Activated naive CD4-positive, alpha-beta T cell treated with anti-CD3 and anti-CD28 coated beads, Interleukin-2, amount 50 U/mL, for 16 hours (primary cell): ENCODE measurements around the gene HOXD4.

Source experiments
- DNase-seq: peaks from one replicate; pipeline ENCODE4 v3.0.0-alpha.2; 2020

HOXD4 gene

GRCh38 chr2:176159663-176160250 is 8.4 kb downstream of the HOXD4 start:
- DNase-seq: no peak

GRCh38 chr2:176160251-176160985 is 9.1 kb downstream of the HOXD4 start:
- DNase-seq: no peak

GRCh38 chr2:176160986-176161824 is 9.9 kb downstream of the HOXD4 start:
- DNase-seq: no peak

GRCh38 chr2:176161825-176162626 is 10.7 kb downstream of the HOXD4 start:
- no peak for DNase-seq

GRCh38 chr2:176162911-176163671 is 11.7 kb downstream of the HOXD4 start:
- no peak for DNase-seq

GRCh38 chr2:176163672-176164056 is 12.3 kb downstream of the HOXD4 start:
- no peak for DNase-seq

GRCh38 chr2:176164201-176164600 is 12.9 kb downstream of the HOXD4 start:
- DNase-seq: no peak

GRCh38 chr2:176164611-176165369 is 13.4 kb downstream of the HOXD4 start:
- no peak for DNase-seq

GRCh38 chr2:176165370-176166050 is 14.2 kb downstream of the HOXD4 start:
- DNase-seq: no peak

- DNase-seq: no peak
Measured at GRCh38 chr2:176166272-176166671, 14.9 kb downstream of the HOXD4 start.

- no peak for DNase-seq
Measured at GRCh38 chr2:176167398-176167797, 16.0 kb downstream of the HOXD4 start.

- DNase-seq: no peak
Measured at GRCh38 chr2:176169181-176169580, 17.8 kb downstream of the HOXD4 start.

- DNase-seq: no peak
Measured at GRCh38 chr2:176169711-176170110, 18.4 kb downstream of the HOXD4 start.

GRCh38 chr2:176170602-176171305 is 19.4 kb downstream of the HOXD4 start:
- no peak for DNase-seq

GRCh38 chr2:176171351-176172006 is 20.1 kb downstream of the HOXD4 start:
- DNase-seq: no peak

- DNase-seq: no peak
Measured at GRCh38 chr2:176172007-176172894, 20.9 kb downstream of the HOXD4 start.

GRCh38 chr2:176172895-176173566 is 21.7 kb downstream of the HOXD4 start:
- DNase-seq: no peak
